Lower leg skin (tissue), 3 donors: ENCODE data around the gene DPYSL5.

ENCODE experiments used
- POLR2A ChIP-seq, 2 donors: fragments of 450-650 bp; IDR thresholded peaks; one replicate each; pipeline ENCODE4 v1.6.1; 2016 to 2017; ENCODE audit warnings: antibody characterized with exemption in 2 of 2, mild to moderate bottlenecking in 1 of 2, moderate library complexity in 1 of 2
- TF ChIP-seq, protein P1 (sequence below), 3 donors: fragments of 450-650 bp; IDR thresholded peaks; one replicate each; pipeline ENCODE4 v1.5.1; 2016; ENCODE audit warnings: antibody characterized with exemption in 3 of 3, mild to moderate bottlenecking in 3 of 3, moderate library complexity in 2 of 3

DNA sequence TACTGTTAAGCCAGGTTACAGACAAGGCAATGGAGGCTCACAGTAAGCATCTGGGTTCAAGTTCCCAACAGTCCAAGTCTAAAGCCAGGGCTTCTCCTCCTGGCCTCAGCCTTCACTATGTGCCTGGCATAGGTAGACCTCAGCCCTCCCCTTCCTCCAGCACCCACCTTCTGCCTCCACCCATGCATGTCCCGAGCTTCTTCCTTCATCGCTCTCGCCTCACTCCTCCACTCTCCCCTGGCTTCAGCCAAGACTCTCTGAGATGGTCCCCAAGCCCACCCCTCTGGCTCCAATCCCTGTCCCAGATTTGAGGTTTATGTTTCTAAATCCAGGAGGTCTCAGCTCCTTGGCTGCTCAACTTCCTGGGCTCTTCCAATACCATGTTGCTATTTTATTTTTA, 35.2 kb upstream of the DPYSL5 start:
- TF ChIP-seq, protein P1, sequence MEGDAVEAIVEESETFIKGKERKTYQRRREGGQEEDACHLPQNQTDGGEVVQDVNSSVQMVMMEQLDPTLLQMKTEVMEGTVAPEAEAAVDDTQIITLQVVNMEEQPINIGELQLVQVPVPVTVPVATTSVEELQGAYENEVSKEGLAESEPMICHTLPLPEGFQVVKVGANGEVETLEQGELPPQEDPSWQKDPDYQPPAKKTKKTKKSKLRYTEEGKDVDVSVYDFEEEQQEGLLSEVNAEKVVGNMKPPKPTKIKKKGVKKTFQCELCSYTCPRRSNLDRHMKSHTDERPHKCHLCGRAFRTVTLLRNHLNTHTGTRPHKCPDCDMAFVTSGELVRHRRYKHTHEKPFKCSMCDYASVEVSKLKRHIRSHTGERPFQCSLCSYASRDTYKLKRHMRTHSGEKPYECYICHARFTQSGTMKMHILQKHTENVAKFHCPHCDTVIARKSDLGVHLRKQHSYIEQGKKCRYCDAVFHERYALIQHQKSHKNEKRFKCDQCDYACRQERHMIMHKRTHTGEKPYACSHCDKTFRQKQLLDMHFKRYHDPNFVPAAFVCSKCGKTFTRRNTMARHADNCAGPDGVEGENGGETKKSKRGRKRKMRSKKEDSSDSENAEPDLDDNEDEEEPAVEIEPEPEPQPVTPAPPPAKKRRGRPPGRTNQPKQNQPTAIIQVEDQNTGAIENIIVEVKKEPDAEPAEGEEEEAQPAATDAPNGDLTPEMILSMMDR (IDR thresholded peaks at IDR 0.05) = no peak
- TF ChIP-seq POLR2A (IDR thresholded peaks at IDR 0.05) = no peak
